ENCODE results near the gene AKAP12. TPM values are rescaled to one million over a fixed set of nuclear protein-coding genes. Genes with fewer than 3 reads are reported as not detected.

The AKAP12 gene
- total RNA-seq, 1 donor from 2014 or later = 15.6 TPM

Other genes starting within 250 kb of the AKAP12 start
- gene ZBTB2, start 151.6 kb downstream of the AKAP12 start, total RNA-seq = 19.1 and 19.7 TPM in 2 replicates
- 18.5 and 20.5 TPM in 2 replicates for gene RMND1, start 212.2 kb downstream of the AKAP12 start, total RNA-seq

Data from activated T-helper 2 cell treated with anti-CD3 and anti-CD28 coated beads, Interferon-gamma antibody, Interleukin-2, Interleukin-4, amounts not matched to agents 10 μg/mL and 5 μg/mL and 100 μg/mL, durations not matched to agents 14 hours and 24 hours and 36 hours (primary cell).